GM12873 (cell line): Measurements from ENCODE around the gene ADAM19.

Experiments used
- TF ChIP-seq, protein P1 (sequence below): IDR thresholded peaks from 2 replicates; pipeline ENCODE4 v1.5.1; 2012; ENCODE audit warnings: low read depth, mild to moderate bottlenecking, moderate library complexity, low read length, control low read depth; ENCODE audit not compliant: insufficient read depth; ENCODE audit errors: missing control alignments

Gene ADAM19

DNA sequence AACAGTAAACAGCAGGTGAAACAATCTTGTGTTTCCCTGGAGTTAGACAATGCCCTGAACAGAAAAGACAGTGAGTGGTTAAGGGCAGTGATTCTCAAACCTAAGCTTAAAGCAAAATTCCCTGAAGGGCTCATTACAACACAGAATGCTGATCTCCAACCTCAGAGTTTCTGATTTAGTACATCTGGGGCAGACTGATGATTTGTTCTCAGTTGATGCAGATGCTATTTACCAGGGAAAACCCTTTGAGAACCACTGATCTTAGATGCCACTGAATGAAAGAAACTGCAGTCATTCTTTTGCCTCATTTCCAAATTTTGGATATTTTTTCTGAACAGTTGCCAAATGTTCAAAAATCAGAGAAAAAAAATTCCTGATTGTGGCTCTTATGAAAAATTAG, 18.7 kb upstream of the ADAM19 start:
- TF ChIP-seq, protein P1, sequence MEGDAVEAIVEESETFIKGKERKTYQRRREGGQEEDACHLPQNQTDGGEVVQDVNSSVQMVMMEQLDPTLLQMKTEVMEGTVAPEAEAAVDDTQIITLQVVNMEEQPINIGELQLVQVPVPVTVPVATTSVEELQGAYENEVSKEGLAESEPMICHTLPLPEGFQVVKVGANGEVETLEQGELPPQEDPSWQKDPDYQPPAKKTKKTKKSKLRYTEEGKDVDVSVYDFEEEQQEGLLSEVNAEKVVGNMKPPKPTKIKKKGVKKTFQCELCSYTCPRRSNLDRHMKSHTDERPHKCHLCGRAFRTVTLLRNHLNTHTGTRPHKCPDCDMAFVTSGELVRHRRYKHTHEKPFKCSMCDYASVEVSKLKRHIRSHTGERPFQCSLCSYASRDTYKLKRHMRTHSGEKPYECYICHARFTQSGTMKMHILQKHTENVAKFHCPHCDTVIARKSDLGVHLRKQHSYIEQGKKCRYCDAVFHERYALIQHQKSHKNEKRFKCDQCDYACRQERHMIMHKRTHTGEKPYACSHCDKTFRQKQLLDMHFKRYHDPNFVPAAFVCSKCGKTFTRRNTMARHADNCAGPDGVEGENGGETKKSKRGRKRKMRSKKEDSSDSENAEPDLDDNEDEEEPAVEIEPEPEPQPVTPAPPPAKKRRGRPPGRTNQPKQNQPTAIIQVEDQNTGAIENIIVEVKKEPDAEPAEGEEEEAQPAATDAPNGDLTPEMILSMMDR: no peak

DNA sequence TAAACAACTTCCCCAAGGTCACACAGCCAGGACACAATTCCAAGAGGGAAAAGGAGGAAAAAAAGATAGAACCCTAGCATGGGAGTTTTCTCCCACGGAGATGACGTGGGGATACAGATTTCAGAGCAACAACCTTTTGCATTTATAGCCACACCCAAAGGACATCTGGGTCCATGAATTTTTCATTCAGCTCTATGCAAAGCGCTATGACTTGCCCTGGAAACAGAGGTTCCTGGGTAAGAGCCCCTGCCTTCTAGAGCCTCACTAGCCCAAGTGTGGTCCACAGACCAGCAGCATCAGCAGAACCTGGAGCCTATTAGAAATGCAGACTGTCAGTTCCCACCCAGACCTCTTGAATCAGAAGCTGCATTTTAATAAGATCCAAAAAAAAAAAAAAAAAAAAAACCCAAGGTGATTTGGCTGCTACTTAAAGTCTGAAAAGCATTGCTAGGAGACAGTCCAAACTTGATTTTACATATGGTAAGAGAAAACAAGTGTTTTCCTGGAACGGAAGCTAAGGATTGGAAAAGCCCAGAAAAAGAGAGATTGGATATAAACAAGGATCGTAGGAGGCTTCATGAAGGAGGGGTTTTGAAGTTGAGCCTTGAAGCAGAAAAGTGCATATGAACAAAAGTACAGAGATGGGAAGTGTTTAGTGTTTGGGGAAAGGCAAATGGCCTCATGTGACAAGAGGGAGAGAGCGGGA, 17.6 kb upstream of the ADAM19 start:
- TF ChIP-seq, protein P1: no peak

GRCh38 chr5:157592594-157592993, 17.0 kb upstream of the ADAM19 start:
- TF ChIP-seq, protein P1: no peak

GRCh38 chr5:157590478-157590877, 14.9 kb upstream of the ADAM19 start:
- TF ChIP-seq, protein P1: no peak

DNA sequence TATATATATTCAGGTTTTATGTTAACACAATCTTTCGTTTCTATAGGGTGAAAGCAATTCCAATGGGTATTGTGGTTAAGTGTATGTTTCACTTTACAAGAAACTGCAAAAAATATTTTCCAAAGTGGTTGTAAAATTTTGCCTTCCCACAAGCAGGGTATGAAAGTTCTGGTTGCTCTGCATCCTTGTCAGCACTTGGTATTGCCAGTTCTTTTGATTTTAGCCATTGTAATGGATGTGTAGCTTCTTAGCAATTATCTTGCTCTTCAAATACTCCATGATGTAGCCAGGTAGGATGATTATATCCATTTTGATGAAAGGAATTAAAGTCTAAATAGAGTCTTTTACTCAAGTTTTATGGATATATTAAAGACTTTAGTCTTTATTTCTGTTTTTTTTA, 9.1 kb upstream of the ADAM19 start:
- TF ChIP-seq, protein P1: no peak

DNA sequence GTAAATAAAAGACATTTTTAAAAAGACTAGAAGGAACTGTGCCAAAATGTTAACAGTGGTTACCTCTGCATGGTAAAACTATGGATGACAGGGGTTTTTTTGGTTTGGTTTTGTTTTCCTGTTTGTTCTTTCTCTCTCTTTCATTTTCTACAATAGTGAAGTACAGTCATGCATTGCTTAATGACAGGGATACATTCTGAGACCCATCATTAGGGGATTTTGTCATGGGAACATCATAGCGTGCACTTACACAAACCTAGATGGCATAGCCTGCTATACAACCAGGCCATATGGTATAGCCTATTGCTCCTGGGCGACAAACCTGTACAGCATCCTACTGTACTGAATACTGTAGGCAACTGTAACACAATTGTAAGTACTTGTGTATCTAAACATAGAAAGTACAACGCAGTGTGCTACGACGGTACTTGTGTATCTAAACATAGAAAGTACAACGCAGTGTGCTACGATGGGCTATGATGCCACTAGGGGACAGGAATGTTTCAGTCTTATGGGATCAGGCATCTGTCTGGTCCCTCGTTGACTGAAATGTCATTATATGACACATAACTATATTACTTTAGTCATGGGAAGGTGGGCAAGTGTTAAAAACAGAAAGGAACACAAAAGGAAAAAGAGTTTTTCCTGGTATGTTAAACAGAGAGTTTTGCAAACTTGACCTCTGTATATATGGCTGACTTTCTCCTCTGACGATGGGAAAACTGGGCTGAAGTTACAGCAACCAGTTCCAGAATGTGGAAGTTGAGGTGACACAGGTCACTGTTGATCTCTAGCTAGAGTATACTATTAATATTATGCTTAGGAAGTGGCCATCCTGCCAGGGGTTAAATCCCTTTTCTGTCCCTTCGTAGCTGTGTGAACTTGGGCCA, 7.4 kb upstream of the ADAM19 start:
- TF ChIP-seq, protein P1: no peak

DNA sequence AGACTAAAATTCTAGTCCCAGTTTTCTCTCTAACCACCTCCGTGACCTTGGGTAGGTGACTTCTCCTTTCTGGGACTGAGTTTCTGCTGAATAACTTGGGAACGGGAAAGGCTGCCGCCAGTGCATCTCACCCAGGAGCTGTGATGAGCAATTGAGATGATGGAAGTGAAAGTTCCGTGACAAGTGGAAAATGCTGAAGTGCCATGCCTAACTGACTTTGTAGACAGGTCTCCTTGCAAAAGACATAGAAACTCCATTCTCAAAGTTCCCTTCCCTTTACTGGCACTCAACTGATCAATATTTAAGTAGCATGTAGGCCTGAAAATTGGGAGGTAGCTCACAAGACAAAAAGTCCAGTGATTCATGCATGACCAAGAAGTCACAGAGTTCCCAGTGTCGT, 6.3 kb upstream of the ADAM19 start:
- TF ChIP-seq, protein P1: no peak
